Measurements from ENCODE around the gene FDX2. TPM values are rescaled to one million over a fixed set of nuclear protein-coding genes. Genes with fewer than 3 reads are reported as not detected.
"Not testable (repeated sequence)": the region's sequence is repeated elsewhere in the genome, so short reads cannot be mapped to it uniquely, and the experiment has no call there.

The FDX2 gene
- total and polyA plus RNA-seq, 2 experiments from 2014 or later = 28.9 to 70.9 TPM

- Histone ChIP-seq H3K9me3 (ENCODE audit: low read depth) (no peaks in the 10 kb centered on the region), H3K27ac (no peak overlapping the region), H3K4me3 (no peak overlapping the region), H3K27me3 (no peaks in the 10 kb centered on the region), H3K36me3 (no peaks in the 10 kb centered on the region), H3K4me1 (ENCODE audit: low read depth) (no peaks in the 10 kb centered on the region)
- no peak for DNase-seq (ENCODE audit: low read depth in 1 of 2, low spot score in 1 of 2)
- TF ChIP-seq CTCF (IDR thresholded peaks at IDR 0.05; ENCODE audit: low read depth, low read length) = no peak
Measured at GRCh38 chr19:10344780-10345179, 29.0 kb upstream of the FDX2 start.

- TF ChIP-seq CTCF (IDR thresholded peaks at IDR 0.05; ENCODE audit: low read depth, low read length) = no peak
- no peaks in the 10 kb centered on the region for H3K4me1 ChIP-seq (ENCODE audit: low read depth)
- H3K36me3 ChIP-seq = no peaks in the 10 kb centered on the region
- H3K9me3 ChIP-seq (ENCODE audit: low read depth) = no peaks in the 10 kb centered on the region
- H3K4me3 ChIP-seq = no peak overlapping the region
- no peaks in the 10 kb centered on the region for H3K27me3 ChIP-seq
- DNase-seq (ENCODE audit: low read depth in 1 of 2, low spot score in 1 of 2) = no peak
- no peak overlapping the region for H3K27ac ChIP-seq
Measured at GRCh38 chr19:10343495-10343894, 27.7 kb upstream of the FDX2 start.

- no peak for DNase-seq (ENCODE audit: low read depth in 1 of 2, low spot score in 1 of 2)
- H3K4me1 ChIP-seq (ENCODE audit: low read depth) = peaks cover 4% of the 10 kb centered on the region
- no peaks in the 10 kb centered on the region for H3K36me3 ChIP-seq
- no peak overlapping the region for H3K27ac ChIP-seq
- H3K9me3 ChIP-seq (ENCODE audit: low read depth) = no peaks in the 10 kb centered on the region
- no peaks in the 10 kb centered on the region for H3K27me3 ChIP-seq
- no peak overlapping the region for H3K4me3 ChIP-seq
- TF ChIP-seq CTCF (IDR thresholded peaks at IDR 0.05; ENCODE audit: low read depth, low read length) = no peak
Measured at GRCh38 chr19:10339977-10340376, 24.2 kb upstream of the FDX2 start.

GRCh38 chr19:10339380-10339960 is 23.7 kb upstream of the FDX2 start, which contains the start of gene ICAM3:
ICAM3 (minus strand) TSS chr19:10339624; CDS start chr19:10339614, 10 bp downstream.
- no peaks in the 10 kb centered on the region for H3K36me3 ChIP-seq
- H3K27me3 ChIP-seq = no peaks in the 10 kb centered on the region
- no peak within 1 kb of the TSS for H3K27ac ChIP-seq
- no peak for DNase-seq (ENCODE audit: low read depth in 1 of 2, low spot score in 1 of 2)
- TF ChIP-seq CTCF (IDR thresholded peaks at IDR 0.05; ENCODE audit: low read depth, low read length) = no peak
- no peaks in the 10 kb centered on the region for H3K9me3 ChIP-seq (ENCODE audit: low read depth)
- H3K4me1 ChIP-seq (ENCODE audit: low read depth) = peaks cover 4% of the 10 kb centered on the region
- no peak within 1 kb of the TSS for H3K4me3 ChIP-seq

GRCh38 chr19:10338940-10339339 is 23.1 kb upstream of the FDX2 start:
- no peak for TF ChIP-seq CTCF (IDR thresholded peaks at IDR 0.05; ENCODE audit: low read depth, low read length)
- no peaks in the 10 kb centered on the region for H3K9me3 ChIP-seq (ENCODE audit: low read depth)
- no peaks in the 10 kb centered on the region for H3K27me3 ChIP-seq
- H3K27ac ChIP-seq = no peak overlapping the region
- no peak for DNase-seq (ENCODE audit: low read depth in 1 of 2, low spot score in 1 of 2)
- peaks cover 4% of the 10 kb centered on the region for H3K4me1 ChIP-seq (ENCODE audit: low read depth)
- H3K4me3 ChIP-seq = no peak overlapping the region
- H3K36me3 ChIP-seq = no peaks in the 10 kb centered on the region

GRCh38 chr19:10336725-10337124 is 20.9 kb upstream of the FDX2 start:
- not testable (repeated sequence) for H3K27ac ChIP-seq; DNase-seq (ENCODE audit: low read depth in 1 of 2, low spot score in 1 of 2); H3K27me3 ChIP-seq; H3K4me1 ChIP-seq (ENCODE audit: low read depth); H3K36me3 ChIP-seq; H3K4me3 ChIP-seq; H3K9me3 ChIP-seq (ENCODE audit: low read depth)

All from cardiac muscle cell (in vitro differentiated cells and primary cell).